AG20443 (cell line): ENCODE measurements around the gene DPEP3.

Experiments used
- DNase-seq: peaks from one replicate; pipeline ENCODE4 v3.0.0; 2012; ENCODE audit warnings: low spot score, mixed read lengths

Gene DPEP3

DNA sequence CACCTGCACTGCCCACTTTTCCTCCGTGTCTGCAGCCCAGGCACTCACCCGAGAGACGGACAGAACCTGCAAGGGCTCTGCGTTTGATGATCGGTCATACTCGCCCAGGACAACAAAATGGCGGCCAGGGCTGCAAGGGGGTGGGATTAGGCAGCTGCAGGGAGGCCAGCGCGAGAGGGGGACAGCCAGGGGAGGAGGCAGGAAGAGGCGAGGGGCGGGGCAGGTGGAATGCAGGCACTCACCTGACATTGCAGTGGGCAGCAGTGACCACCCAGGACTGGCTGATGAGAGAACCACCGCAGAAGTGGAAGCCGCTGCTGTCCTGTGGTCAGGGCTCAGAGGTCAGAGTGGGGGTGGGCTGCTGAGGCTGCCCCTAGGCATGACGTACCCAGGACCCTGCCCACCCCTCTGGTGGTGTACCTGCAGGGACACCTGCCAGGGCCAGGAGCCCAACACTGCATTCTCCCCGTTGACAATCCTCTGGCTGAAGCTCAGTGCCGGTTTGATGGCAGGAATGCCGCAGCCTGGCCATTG, 49.6 kb downstream of the DPEP3 start:
- DNase-seq: no peak

GRCh38 chr16:67930191-67930590, 50.1 kb downstream of the DPEP3 start:
- no peak for DNase-seq

DNA sequence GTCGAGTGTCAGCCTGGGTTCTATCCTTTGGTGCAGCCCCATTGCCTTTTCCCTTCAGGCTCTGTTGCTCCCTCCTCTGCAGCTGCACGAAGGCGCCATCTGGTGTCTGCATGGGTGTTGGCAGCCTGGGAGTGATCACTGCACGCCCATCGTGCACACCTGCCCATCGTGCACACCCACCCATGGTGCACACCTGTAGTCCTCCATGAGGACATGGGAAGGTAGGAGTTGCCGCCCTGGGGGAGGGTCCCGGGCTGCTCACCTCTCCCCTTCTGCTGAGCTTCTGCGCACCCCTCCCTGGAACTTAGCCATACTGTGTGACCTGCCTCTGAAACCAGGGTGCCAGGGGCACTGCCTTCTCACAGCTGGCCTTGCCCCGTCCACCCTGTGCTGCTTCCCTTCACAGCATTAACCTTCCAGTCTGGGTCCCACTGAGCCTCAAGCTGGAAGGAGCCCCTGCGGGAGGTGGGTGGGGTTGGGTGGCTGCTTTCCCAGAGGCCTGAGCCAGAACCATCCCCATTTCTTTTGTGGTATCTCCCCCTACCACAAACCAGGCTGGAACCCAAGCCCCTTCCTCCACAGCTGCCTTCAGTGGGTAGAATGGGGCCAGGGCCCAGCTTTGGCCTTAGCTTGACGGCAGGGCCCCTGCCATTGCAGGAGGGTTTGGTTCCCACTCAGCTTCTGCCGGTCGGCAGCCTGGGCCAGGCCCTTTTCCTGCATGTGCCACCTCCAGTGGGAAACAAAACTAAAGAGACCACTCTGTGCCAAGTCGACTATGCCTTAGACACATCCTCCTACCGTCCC, 51.5 kb downstream of the DPEP3 start:
- DNase-seq: peak; percentile 88

- DNase-seq: no peak
Measured at GRCh38 chr16:67928147-67928546, 52.2 kb downstream of the DPEP3 start.

- DNase-seq: no peak
Measured at GRCh38 chr16:67927131-67927941, 53.0 kb downstream of the DPEP3 start.

DNA sequence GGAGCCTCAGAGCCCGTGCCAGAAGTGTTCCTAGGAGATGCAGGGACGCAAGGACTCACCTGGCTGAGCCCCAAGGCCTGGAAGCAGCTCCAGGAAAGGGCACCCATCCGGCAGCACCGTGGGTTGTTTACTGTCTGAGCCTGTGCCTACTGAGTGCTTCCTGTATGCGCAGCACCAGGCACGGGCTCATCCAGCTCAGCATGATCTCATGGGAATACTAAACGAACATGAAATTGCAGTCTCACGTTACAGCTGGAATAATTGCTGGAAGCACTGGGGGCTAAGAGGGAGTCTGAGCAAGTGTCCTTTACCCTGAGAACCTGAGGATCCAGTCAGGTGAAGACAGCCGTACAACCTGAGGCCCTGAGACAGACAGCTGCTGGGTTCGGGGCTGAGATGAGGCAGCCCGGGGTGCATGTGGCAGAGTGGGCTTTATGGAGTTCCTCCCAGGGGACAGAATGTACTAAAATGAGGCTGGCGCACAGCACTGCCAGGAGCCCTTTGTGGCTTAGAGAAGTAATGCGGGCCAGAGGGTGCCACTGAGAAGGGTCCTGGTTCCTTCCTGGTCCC, 54.0 kb downstream of the DPEP3 start:
- no peak for DNase-seq
